ENCODE measurements around the gene TAF11L11. TPM values are rescaled to one million over a fixed set of nuclear protein-coding genes. Genes with fewer than 3 reads are reported as not detected.
"Not testable (repeated sequence)": the region's sequence is repeated elsewhere in the genome, so short reads cannot be mapped to it uniquely, and the experiment has no call there.

TAF11L11 gene

DNA sequence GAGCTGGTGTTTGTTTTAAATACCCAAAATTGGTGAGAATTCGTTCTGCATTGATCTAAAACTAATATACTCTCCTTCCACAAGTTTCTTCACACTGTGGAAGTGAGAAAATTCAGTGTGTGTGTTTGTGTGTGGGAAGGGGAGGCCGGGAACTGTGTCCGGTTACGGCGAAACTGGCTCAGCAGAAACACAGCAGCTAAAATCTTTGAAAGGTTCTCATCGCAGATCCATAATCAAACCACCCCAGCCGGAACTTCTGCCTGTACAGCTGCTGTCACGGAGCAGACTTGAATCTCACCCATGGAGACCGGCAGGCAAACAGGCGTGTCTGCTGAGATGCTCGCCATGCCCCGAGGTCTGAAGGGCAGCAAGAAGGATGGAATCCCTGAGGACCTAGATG lies 27.8 kb downstream of the TAF11L11 start, which contains the start of gene TAF11L13:
TSS of gene TAF11L13 (plus strand) at position 301 of the 400 bp plus-strand sequence.
- not testable (repeated sequence) for H3K9ac ChIP-seq (ENCODE audit: low read depth, low read length); H3K9me3 ChIP-seq (replicated peaks; ENCODE audit: low read length); H3K4me1 ChIP-seq (ENCODE audit: control insufficient read depth, insufficient read depth, low read length); H3K4me3 ChIP-seq (ENCODE audit: low read length); H3K36me3 ChIP-seq (ENCODE audit: insufficient read depth, low read length); H3K4me2 ChIP-seq (ENCODE audit: low read length); H3K27me3 ChIP-seq (ENCODE audit: control insufficient read depth, insufficient read depth, low read length)

DNA sequence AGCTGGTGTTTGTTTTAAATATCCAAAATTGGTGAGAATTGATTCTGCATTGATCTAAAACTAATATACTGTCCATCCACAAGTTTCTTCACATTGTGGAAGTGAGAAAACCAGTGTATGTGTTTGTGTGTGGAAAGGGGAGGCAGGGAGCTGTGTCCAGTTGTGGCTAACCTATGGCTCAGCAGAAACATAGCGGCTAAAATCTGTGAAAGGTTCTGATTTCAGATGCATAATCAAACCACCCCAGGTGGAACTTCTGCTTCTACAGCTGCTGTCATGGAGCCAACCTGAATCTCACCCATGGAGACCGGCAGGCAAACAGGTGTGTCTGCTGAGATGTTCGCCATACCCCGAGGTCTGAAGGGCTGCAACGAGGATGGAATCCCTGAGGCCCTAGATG lies 30.2 kb downstream of the TAF11L11 start, which contains the start of gene TAF11L14:
TSS of gene TAF11L14 (plus strand) at position 301 of the 400 bp plus-strand sequence.
- no peaks in the 10 kb centered on the region for H3K4me1 ChIP-seq (ENCODE audit: control insufficient read depth, insufficient read depth, low read length)
- H3K9me3 ChIP-seq (replicated peaks; ENCODE audit: low read length): no peaks in the 10 kb centered on the region
- H3K27me3 ChIP-seq (ENCODE audit: control insufficient read depth, insufficient read depth, low read length): no peaks in the 10 kb centered on the region

DNA sequence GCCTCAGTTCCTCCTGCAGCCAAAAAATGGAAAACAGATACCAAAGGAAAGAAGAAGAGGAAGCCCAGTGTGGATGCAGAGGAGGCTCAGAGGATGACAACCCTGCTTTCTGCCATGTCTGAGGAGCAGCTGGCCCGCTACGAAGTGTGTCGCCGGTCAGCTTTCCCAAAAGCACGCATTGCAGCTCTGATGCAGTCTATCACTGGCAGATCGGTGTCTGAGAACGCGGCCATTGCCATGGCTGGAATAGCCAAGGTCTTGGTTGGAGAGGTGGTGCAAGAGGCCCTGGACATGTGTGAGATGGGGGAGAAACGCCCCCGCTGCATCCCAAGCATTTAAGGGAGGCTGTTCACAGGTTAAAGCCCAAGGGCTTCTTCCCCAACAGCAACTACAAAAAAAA lies 45.2 kb downstream of the TAF11L11 start:
- not testable (repeated sequence) for H3K4me1 ChIP-seq (ENCODE audit: control insufficient read depth, insufficient read depth, low read length); H3K27me3 ChIP-seq (ENCODE audit: control insufficient read depth, insufficient read depth, low read length); H3K9ac ChIP-seq (ENCODE audit: low read depth, low read length); H3K4me2 ChIP-seq (ENCODE audit: low read length); H3K9me3 ChIP-seq (replicated peaks; ENCODE audit: low read length); H3K36me3 ChIP-seq (ENCODE audit: insufficient read depth, low read length); H3K4me3 ChIP-seq (ENCODE audit: low read length)

More for the DNA sequence above, 30.2 kb downstream of the TAF11L11 start, which contains the start of gene TAF11L14:
- Histone ChIP-seq H3K36me3 (ENCODE audit: insufficient read depth, low read length) (no peaks in the 10 kb centered on the region), H3K9ac (ENCODE audit: low read depth, low read length) (no peak within 1 kb of the TSS), H3K4me3 (ENCODE audit: low read length) (no peak within 1 kb of the TSS), H3K4me2 (ENCODE audit: low read length) (no peak within 1 kb of the TSS)

GRCh38 chr5:17655201-17655759 lies 51.3 kb downstream of the TAF11L11 start:
- not testable (repeated sequence) for H3K4me2 ChIP-seq (ENCODE audit: low read length); H3K36me3 ChIP-seq (ENCODE audit: insufficient read depth, low read length); H3K9me3 ChIP-seq (replicated peaks; ENCODE audit: low read length); H3K4me1 ChIP-seq (ENCODE audit: control insufficient read depth, insufficient read depth, low read length); H3K4me3 ChIP-seq (ENCODE audit: low read length); H3K9ac ChIP-seq (ENCODE audit: low read depth, low read length); H3K27me3 ChIP-seq (ENCODE audit: control insufficient read depth, insufficient read depth, low read length)

Small RNAs within 50 kb of the gene (small RNA-seq; reads per million reads assigned to genes)
- gene AC233724.1 (not detected), gene AC233724.2 (not detected), gene AC233724.3 (not detected), gene AC233724.4 (not detected), gene AC233724.6 (not detected), gene AC233724.7 (not detected)
